Nephron (organoid): ENCODE measurements around the gene NSD1.

ENCODE experiments used
- H3K27ac Mint-ChIP-seq, 3 experiments: 2 replicates each; pipeline ENCODE4 v1.8.0; 2020; ENCODE audit warnings: mixed read lengths in 3 of 3, mild to moderate bottlenecking in 2 of 3, moderate library complexity in 1 of 3
- H3K27me3 Mint-ChIP-seq: 2 replicates; pipeline ENCODE4 v1.8.0; 2021; ENCODE audit warnings: low read depth, mild to moderate bottlenecking, moderate library complexity, mixed read lengths
- H3K36me3 Mint-ChIP-seq: 2 replicates; pipeline ENCODE4 v1.8.0; 2020; ENCODE audit warnings: low read depth, mixed read lengths
- H3K4me1 Mint-ChIP-seq: 2 replicates; pipeline ENCODE4 v1.8.0; 2020; ENCODE audit warnings: mixed read lengths
- H3K4me3 Mint-ChIP-seq, 3 experiments: 2 replicates each; pipeline ENCODE4 v1.8.0; 2020; ENCODE audit warnings: mild to moderate bottlenecking in 3 of 3, mixed read lengths in 3 of 3, moderate library complexity in 2 of 3
- H3K9me3 Mint-ChIP-seq: 2 replicates; pipeline ENCODE4 v1.8.0; 2020; ENCODE audit warnings: mixed read lengths
- CTCF ChIP-seq, 3 experiments: fragments of 200-600 bp; sonication (generic); IDR thresholded peaks; one replicate each; pipeline ENCODE4 v1.5.0; 2021; ENCODE audit warnings: antibody characterized with exemption in 3 of 3; ENCODE audit not compliant: unreplicated experiment in 3 of 3

Gene NSD1

GRCh38 chr5:177185993-177186392, 52.4 kb downstream of the NSD1 start:
- Mint-ChIP-seq H3K27me3 (no peaks in the 10 kb centered on the region), H3K4me1 (no peaks in the 10 kb centered on the region), H3K36me3 (peaks cover 15% of the 10 kb centered on the region), H3K27ac (no peak overlapping the region), H3K4me3 (no peak overlapping the region), H3K9me3 (no peaks in the 10 kb centered on the region)
- TF ChIP-seq CTCF (IDR thresholded peaks at IDR 0.05; ENCODE audit: unreplicated experiment in 3 of 3), result no peak

DNA sequence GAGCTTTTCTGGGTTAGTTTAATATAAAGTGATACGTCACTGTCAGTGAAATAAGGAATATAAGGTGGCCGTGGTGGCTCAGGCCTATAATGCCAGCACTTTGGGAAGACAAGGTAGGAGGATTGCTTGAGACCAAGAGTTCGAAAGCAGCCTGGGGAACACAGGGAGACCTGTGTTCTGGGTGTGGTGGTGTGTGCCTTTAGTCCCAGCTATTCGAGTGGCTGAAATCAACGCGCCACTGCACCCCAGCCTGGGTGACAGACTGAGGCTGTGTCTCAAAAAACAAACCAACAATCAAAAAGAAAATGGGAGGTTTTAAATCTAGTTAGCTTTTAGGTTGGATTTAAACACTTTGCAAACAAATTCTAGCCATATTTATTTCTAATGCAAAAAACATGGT, 53.1 kb downstream of the NSD1 start:
- TF ChIP-seq CTCF (IDR thresholded peaks at IDR 0.05; ENCODE audit: unreplicated experiment in 3 of 3), result no peak
- Mint-ChIP-seq H3K4me1 (no peaks in the 10 kb centered on the region), H3K27ac (no peak overlapping the region), H3K9me3 (no peaks in the 10 kb centered on the region), H3K36me3 (peaks cover 15% of the 10 kb centered on the region), H3K27me3 (no peaks in the 10 kb centered on the region), H3K4me3 (no peak overlapping the region)

DNA sequence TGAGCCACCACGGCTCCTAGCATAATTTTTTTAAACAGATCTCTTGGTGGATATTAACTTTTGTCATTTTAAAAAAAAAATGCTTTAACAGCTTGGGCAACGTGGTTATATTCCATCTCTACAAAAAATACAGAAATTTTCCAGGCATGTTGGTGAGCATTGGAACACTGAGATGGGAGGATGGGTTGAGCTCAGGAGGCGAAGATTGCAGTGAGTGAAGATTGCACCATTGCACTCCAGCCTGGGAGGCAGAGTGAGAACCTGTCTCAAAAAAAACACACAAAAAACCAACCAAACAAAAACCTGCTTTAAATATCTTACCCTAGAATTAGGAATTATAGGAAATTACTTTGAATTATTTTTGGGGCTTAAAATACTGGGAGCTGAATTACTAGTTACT, 55.2 kb downstream of the NSD1 start:
- Mint-ChIP-seq H3K9me3 (no peaks in the 10 kb centered on the region), H3K36me3 (peaks cover 31% of the 10 kb centered on the region), H3K27ac (no peak overlapping the region), H3K27me3 (no peaks in the 10 kb centered on the region), H3K4me1 (no peaks in the 10 kb centered on the region), H3K4me3 (no peak overlapping the region)
- no peak for TF ChIP-seq CTCF (IDR thresholded peaks at IDR 0.05; ENCODE audit: unreplicated experiment in 3 of 3)

GRCh38 chr5:177189416-177189815, 55.8 kb downstream of the NSD1 start:
- TF ChIP-seq CTCF (IDR thresholded peaks at IDR 0.05; ENCODE audit: unreplicated experiment in 3 of 3), result no peak
- Mint-ChIP-seq H3K27ac (no peak overlapping the region), H3K27me3 (no peaks in the 10 kb centered on the region), H3K4me3 (no peak overlapping the region), H3K9me3 (no peaks in the 10 kb centered on the region), H3K4me1 (no peaks in the 10 kb centered on the region), H3K36me3 (peaks cover 35% of the 10 kb centered on the region)

- Mint-ChIP-seq H3K4me1 (no peaks in the 10 kb centered on the region), H3K27me3 (no peaks in the 10 kb centered on the region), H3K36me3 (peaks cover 35% of the 10 kb centered on the region), H3K4me3 (no peak overlapping the region), H3K9me3 (no peaks in the 10 kb centered on the region), H3K27ac (no peak overlapping the region)
- no peak for TF ChIP-seq CTCF (IDR thresholded peaks at IDR 0.05; ENCODE audit: unreplicated experiment in 3 of 3)
Measured at GRCh38 chr5:177189965-177190364, 56.4 kb downstream of the NSD1 start.

DNA sequence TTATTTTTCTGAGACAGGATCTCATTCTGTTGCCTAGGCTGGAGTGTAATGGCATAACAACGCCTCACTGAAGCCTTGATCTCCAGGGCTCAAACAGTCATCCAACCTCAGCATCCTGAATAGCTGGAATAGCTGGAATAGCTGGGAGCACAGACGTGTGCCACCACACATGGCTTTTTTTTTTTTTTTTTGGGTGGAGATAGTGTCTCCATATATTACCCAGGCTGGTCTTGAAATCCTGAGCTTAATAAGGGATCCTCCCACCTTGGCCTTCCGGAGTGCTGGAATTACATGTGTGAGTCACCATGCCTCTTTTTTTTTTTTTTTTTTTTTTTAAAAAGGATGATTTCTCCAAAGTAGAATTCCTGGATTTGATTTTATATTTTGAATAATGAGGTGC, 60.7 kb downstream of the NSD1 start:
- no peaks in the 10 kb centered on the region for H3K9me3 Mint-ChIP-seq
- peaks cover 5% of the 10 kb centered on the region for H3K4me1 Mint-ChIP-seq
- no peak overlapping the region for H3K27ac Mint-ChIP-seq
- no peak overlapping the region for H3K4me3 Mint-ChIP-seq
- peaks cover 60% of the 10 kb centered on the region for H3K36me3 Mint-ChIP-seq
- no peak for TF ChIP-seq CTCF (IDR thresholded peaks at IDR 0.05; ENCODE audit: unreplicated experiment in 3 of 3)
- H3K27me3 Mint-ChIP-seq, result no peaks in the 10 kb centered on the region
